ENCODE measurements around the gene DIP2B.

DNA sequence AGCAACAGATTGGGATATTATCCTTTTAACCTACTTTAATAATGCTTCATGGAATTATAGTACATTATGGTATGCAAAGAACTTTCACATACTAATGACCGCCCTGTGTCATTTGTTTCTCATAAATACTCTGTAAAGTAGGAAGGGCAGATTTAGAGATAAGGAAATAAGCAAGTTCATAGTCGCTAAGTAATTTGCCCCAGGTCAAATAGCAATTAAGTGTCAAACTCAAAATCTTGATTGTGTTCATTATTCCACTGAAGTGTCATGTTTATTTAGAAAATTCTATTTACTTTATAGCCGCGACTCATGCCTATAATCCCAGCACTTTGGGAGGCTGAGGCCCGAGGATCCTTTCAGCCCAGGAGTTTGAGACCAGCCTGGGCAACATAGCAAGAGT lies 160.4 kb downstream of the DIP2B start:
- TF ChIP-seq POLR2AphosphoS5 (IDR thresholded peaks at IDR 0.05) (no peak), EP300 (IDR thresholded peaks at IDR 0.05) (no peak), POLR2A (IDR thresholded peaks at IDR 0.05) (no peak)

Data from stomach (tissue), 4 donors.